CD4-positive, alpha-beta T cell treated with Interferon alpha-2 for 1 hour (primary cell): ENCODE data around the gene HIBADH.

ENCODE experiments used
- DNase-seq, 2 donors: peaks; one replicate each; pipeline ENCODE4 v3.0.0-alpha.2; 2020 to 2022

HIBADH gene

DNA sequence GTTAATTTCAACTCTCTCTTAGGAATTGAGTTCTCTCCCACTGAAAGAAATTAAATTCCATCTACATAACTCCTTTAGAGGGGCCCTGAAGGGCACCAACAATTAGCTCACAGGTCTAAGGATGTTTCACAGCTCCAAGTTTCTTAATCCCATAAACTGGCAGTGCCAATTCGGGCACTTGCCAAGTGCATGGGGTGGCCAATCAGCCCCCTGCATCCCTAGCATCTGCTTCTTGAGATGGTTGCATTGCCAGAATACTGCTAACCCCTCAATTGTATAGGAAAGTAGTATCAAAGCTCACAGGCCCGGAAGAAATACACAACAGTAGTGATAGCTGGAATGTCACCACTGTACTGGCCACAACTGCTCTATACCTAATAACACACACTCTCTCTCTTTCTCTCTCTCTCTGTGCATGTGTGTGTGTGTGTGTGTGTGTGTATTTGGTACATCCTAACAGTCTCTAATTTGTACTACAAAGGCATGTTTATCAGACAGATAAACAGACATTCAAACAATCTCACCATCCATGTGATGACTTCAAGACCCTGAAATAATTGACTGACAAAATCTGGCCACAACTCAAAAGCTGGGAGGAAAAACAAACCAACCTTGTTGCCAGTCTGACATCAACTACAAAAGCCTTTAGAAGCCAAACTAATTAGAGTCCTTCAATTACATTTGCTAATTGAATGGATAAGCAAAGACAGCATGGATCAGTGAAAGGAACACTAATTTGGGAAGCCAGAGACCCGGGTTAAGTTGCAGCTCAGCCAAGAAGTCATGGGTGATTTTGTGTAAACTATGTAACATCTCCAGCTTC, 27.8 kb downstream of the HIBADH start:
- DNase-seq: no peak

DNA sequence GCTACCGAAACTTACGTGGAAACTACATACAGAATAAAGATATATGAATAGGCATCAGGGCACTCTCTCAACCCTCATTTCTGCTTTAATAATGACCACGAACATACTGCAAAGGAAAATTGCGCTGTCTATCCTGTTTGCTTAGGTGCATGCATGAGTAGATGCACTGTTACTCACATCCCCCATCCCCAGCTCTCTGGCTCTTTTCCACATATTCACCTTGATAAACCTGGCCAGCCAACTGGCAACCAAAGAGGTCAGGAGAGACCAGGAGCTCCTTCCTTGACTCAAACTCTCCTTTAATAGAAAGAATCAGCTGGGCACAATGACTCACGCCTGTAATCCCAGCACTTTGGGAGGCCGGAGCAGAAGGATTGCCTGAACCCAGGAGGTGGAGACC, 29.6 kb downstream of the HIBADH start:
- no peak for DNase-seq

DNA sequence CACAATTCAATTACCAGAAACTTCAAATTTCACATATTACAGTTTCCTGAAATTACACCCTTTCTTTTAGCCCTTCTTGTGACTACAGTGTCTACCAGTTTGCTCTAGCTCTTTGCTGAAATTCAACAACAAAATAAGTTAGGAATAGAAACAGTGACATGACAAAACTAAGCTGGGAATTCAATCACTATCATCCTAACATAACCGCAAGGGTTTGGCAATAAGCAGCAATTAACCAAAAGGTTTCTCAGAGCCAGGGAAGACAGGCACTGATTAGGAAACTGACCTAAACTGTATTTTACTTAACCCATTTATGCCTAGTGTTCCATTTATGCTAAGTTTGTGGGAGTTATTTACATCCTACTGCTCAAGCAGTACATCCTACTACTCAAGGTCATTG, 31.3 kb downstream of the HIBADH start:
- DNase-seq: no peak

DNA sequence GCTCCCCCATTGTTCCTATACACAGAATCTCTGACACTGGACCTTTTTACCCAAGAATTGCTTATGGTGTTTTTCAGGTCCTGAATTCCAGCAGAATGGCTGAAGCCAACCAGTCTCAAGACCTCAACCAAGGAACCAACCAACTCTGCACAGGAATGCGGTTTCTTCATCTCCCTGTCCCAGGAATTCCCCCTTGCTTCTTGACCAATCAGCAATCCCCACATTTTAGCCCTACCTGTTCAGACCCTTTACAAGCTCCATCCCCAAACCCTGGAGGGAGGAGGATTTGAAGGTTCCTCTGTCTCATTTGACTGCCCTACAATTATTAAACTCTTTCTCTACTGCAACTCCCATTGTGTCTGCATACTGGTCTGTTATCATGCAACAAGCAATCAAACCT, 35.5 kb downstream of the HIBADH start:
- DNase-seq: no peak

DNA sequence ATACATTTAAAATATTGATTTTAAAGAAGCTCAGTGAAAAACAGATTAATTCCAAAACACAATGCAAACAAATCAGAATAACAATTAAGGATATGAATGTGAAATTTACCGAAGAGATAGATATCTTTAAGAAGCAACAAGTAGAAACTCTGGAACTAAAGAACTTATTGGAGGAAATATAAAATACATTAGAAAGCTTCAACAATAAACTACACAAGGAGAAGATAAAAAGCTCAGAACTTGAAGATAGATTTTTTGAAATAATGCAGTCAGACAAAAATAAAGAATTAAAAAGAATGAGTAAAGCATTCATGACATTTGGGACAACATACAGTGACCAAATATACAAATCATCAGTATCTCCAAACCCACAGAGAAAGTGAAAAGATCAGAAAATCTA, 43.2 kb downstream of the HIBADH start:
- no peak for DNase-seq

DNA sequence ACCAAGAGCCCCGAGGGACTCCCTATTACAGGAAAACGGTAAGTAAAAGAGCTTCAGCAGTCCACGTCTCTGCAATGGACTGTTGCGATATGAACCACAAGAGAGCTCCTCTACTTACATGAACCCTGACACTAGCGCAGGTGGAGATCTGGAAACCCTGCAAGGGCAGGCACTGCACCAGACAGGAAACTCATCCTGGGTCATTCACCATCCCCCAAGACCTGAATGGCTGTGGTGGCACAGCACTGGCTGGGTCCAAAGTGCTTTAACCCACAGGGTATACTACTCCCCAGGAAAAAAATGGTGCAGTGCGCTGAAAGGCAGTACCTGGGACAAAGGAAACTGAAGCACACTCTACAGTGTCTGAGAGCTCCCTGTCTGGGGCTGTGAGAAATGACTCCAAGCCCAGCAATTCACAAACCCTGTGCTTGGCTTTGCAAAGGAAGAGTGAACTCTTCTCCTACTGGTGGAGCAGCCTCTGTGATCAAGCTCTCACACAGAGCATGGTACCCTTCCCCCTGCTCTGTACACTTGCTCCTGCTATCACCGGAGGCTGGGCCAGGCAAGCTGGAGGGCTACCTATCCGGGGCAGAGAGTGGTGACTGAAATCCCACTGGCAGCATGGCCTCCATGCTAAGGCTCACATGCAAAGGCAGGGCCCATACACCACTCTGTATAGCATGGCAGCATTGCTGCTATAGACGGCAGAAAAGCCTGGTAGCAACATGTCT, 44.9 kb downstream of the HIBADH start:
- no peak for DNase-seq

DNA sequence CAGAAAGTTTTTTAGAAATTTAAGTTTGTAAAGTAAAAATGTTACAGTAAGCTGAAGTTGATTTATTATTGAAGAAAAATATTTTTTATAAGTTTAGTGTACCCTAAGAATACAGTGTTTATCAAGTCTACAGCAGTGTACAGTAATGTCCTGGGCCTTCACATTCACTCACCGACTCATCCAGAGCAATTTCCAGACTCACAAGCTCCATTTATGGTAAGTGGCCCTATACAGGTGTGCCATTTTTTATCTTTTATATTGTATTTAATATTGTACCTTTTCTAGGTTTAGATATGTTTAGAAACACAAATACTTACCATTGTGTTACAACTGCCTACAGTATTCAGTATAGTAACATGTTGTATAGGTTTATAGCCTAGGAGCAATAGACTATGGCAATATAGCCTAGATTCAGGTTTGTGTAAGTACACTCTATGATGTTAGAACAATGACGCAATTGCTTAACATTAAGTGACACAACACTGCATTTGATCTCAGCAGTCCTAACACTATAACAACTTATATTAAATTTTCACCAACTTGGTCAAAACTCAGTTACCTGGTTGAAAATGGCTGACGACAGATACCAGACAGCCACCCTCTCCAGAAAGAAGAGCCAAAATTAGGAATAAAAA, 45.7 kb downstream of the HIBADH start:
- no peak for DNase-seq

DNA sequence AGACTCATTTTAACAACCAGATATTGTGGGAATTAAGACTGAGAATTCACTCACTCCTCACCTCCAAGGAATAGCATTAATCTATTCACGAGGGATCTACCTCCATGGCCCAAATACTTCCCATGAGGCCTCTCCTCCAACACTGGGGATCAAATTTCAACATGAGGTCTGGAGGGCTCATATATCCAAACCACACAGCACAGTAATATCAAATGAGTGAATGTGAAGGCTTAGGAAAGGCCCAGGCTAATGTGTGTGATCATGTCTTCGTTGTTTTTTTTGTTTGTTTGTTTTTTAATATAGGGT, 46.5 kb downstream of the HIBADH start:
- DNase-seq: no peak

DNA sequence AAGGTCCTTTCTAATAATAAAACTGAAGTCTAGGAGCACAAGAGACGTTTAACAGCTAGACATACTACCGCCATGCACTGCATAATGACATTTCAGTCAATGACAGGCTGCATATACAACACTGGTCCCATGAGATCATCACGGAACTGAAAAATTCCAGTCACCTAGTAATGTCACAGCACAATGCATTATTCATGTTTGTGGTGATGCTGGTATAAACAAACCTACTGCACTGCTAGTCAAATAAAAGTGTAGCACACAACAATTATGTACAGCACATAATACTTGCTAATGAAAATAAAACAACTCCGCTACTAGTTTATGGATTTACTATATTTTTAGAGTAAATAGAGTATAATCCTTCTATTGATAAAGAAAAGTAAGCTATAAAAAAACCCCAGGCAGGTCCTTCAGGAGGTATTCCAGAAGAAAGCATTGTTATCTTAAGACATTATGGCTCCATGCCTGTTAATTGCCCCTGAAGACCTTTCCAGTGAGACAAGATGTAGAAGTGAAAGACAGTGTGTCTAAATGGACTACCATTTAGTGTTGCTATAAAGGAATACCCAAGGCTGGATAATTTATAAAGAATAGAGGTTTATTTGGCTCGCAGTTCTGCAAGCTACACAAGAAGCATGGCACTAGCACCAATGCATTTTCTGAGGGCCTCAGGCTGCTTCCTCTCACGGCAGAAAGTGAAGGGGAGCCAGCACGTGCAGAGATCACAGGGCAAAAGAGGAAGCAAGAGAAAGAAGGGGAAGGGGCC, 47.1 kb downstream of the HIBADH start:
- DNase-seq: no peak

DNA sequence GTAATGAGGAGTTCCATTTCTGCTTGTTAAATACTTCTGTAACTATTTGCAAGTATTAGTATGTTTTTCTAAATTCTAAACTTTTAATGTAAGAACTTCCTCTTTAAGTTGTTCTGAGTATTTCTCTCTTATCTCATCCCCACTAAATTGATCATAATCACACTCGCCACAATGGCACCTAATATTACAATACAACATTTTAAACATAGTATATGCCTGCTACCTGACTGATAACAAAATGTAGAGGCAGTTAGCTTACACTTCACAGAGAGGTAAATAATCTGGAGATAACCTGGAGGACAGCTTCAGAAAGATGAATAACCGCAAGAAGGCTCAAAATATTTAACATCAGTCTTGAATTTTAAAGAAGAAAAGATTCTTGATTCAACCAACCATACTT, 48.6 kb downstream of the HIBADH start:
- DNase-seq: no peak

DNA sequence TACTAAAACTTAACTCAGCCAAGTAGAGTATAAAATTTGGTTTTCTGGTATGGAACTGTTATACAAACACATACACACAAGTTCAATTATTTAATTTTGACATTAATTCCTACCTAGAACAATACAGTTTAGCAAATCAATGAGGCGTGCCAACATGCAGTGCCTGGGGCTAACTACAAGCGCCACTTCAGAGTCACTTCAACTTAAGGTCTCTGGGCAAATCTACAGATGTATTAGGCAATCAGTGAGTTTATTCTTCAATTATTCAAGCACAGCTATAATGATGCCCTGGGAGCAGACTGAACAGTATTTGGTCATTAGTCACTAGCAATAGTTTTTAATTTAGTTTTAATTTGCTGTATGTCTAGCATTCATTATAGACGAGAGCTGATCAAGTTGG, 51.6 kb downstream of the HIBADH start:
- no peak for DNase-seq

DNA sequence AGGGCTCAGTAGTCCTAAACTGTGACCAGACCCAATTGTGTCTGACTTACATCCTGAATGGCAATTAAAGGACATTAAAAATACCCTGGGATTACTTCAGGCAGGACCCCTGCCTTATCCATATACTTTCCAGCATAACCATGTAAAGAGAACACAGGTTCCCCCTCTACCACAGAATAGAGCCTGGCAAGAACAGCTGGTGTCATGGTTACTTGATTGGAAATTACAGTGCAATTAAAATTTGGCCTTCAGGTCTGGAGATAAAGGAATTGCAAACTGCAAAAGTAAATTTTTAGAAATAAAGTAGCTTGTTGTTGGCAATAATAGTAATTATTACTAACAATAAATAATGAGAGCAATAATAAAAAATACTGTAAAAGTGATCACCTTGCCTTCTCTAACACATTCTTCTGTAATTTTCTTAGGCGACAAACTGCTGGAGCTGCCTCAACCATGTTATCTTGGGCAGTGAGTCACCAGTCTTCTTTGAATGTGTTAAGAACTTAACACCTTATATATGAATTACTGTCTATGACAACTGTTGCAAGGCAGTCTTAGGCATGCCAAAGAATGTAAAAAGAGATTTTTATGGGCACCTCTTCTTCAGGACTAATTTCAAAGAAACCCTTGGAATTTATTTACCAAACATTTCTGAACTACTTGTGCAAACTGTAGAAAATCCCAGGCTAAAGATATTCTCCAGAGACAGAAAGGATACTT, 53.7 kb downstream of the HIBADH start:
- DNase-seq: no peak

DNA sequence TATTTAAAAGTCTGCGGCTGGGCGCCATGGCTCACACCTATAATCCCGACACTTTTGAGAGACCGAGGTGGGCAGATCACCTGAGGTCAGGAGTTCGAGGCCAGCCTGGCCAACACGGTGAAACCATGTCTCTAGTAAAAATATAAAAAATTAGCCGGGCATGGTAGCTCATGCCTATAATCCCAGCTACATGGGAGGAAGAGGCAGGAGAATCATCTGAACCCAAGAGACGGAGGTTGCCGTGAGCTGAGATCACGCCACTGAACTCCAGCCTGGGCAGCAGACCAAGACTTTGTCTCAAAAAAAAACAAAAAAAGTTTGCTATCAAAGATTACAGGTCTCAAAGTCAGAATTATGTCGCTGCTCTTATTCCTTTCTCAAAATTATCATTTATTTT, 55.5 kb downstream of the HIBADH start:
- DNase-seq: no peak

DNA sequence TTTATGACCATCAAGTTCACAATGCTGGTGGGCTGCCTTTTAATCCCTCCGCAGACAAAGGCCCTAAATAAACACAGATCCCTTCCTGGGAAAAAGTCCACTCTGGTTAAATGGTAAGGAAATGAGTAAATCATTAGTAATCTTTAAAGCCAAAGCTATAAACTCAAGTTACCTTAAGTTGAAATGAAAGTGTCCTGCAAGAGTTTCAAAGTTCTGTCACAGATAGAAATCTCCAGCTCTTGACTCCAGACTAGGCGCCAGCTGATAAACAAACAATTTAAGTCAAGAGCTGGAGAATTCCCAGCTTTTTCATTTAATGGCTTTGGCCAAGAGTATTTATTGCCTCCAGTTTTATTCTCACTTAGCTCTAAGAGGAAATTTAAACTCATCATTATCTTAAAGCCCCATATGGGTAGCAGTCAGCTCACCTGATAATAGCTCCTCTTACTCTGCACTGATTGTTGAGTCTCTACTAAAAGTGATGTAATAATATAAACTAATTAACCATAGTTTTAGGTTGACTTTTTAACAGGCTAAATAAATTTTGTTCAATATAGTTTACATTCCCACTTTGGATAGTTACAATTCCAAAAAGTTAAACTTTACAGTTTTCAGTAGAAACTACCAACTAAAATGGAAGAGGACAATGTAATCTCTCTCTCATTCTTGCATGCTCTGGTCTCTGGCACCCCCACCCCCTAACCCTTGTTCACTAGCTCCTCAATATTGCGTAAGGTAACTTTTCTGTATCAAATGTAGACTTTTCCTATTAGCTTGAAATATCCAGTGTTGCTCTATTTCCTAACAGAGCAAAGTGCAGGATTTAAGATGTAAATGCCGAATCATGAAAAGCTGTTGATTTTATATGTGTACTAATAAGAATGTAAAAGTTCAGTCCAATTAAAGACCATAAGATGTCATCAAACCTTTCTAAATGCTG, 56.1 kb downstream of the HIBADH start:
- no peak for DNase-seq

DNA sequence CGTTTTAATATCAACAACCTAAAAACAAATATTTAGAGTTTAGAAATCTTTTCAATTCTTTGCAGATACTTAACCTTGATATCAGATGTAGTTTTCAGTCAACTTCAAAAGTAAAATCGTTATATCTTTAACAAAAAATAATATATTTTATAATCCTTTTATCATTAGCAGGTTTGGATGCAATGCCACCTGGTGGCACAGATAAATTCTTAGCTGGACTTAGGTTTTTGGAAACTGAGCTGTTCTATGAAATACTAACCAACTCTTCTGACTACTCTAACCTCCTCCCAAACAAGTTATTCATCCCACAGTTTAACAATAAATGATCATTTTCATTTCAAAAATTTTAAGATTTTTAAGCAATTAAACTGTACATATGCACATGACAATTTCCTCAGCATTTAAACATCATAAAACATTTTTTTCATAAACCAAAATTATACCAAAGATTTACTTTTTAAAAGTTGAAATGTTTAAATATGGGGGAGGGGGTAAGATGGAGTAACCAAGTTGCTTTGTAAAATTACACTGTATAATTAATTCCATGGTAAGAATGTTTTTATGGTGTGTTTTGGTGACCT, 56.9 kb downstream of the HIBADH start:
- DNase-seq: no peak

DNA sequence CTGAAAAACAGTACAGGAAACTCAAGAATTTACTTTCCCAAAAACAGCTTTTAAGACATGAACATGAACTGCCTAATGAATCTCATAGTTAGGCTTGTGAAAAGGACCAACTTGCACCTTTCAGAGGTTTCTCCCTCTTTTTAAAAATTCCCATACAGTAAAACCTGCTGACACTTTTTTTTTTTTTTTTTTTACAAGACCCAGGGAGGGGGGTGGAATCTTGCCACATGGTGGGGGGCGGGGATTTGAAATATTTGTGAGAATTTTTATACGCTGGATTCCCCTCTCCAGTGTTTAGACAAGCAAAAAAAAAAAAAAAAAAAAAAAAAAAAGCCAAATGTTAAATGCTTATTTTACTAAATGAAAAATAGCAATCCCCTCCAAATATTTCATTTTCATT, 57.4 kb downstream of the HIBADH start:
- no peak for DNase-seq

DNA sequence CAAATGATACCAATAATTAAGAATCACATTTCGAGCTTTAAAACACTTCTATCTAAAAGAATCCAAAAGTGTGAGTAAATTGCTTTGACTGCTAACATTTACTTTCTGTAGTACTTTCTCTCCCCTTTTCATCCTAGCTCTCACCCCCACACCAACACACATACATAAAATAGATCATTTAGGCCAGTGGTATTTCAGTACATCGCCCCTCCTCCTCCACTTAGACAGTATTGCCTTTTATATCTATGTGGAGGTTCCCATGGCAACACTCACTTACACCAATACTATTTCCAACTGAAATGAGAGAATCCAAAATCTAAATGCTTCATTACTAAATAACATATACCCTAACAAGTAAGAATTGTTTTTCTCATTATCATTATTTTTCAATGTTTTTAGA, 58.9 kb downstream of the HIBADH start:
- DNase-seq: no peak

DNA sequence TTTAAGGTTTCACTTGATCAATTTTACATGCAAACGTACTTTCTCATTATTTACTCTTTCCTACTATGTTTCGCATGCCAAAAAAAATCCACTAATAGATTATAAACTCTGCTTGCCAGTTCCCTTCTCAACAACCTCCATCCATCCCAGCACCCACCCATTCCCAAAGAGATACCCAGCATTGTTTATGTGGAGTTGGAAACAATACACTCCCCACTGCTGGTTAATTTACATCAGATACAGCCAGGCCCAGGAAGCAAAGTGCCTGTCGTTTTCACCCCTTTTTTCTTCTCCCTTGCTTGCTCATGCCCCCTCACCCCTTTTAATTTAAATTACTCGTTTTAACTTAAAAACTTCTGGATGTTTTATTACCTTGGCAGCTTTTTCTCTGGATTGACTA, 59.9 kb downstream of the HIBADH start:
- DNase-seq: no peak

DNA sequence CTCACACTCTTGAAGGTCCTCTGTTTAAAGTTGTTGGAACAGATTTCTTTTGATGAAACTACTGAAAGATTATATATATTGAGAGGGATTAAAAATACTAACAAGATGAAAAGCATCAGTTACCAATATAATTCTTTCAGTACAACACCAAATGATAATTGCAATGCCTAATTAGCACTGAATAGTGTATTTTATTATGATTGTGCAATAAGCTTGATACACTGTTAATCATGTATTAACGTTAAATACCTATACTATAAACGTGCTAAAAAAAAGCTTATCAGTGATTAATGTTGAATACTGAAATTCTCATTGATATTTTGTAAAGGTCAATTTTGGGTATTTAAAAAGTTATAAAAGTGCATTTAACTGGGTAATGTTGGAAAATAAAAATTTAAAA, 61.5 kb downstream of the HIBADH start:
- DNase-seq: no peak

DNA sequence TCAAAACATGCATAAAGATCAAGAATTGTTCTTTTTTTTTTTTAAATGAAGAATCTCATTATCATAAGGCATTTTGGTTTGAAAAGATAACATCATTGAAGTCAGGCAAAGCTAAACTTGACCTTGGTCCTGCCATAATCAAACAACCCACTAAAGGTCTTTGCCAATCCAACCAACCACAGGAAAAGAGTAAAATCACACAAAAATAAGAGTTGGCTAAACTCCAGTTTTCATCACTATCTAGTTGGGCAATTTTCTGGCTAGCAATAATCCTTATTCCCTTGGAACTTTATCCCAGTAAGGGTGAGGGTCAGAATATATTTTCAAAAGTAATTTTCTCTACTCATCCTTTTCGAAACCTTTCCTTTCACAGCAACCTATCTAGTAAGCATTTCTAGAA, 62.4 kb downstream of the HIBADH start:
- no peak for DNase-seq

DNA sequence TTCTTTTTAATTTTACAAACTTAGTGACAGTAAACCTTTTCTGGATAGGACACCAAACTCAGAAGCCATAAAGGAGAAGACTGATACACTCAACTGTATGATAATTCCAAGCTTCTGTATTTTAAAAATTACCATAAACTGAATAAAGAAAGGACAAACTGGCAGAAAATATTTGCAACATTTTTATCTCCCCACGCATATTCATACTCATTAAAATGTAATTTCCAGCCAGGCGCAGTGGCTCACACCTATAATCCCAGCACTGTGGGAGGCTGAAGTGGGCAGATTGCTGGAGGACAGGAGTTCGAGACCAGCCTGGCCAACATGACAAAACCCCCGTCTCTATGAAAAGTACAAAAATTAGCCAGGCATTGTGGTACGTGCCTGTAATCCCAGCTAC, 67.7 kb downstream of the HIBADH start:
- no peak for DNase-seq
